Measurements from ENCODE around the gene DNAH14. TPM values are rescaled to one million over a fixed set of nuclear protein-coding genes. Genes with fewer than 3 reads are reported as not detected.

The DNAH14 gene
- total and polyA plus RNA-seq, 2 of the 8 experiments (the other 6 are each of a cell fraction or from before 2014, with no cell fraction given) = 8.4 to 40.7 TPM

DNA sequence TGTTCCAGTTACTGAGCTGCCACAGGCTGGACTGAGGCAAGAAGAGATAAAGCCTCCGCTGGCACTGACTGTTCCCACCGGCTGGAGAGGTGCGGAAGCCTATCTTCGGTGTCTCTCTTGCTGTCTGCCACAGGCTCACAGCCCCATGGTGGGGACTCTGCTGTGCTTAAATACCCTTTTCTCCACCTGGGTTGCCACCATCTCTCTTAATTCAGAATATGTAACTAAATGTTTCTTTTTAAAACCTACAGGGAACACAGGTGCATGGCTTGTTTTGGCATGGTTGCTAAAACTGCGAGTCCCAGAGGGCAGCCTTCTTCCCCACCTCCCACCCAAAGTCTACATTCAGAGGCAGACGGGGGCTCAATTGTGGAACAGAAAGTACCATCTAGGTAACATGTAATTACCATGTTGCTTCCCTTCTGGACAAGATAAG lies 506.5 kb downstream of the DNAH14 start:
- Histone ChIP-seq H2BK12ac (ENCODE audit: low read depth, low read length) (no peak overlapping the region), H3K4ac (replicated peaks; ENCODE audit: insufficient read length, low read depth, low read length) (no peak overlapping the region), H3K4me2 (ENCODE audit: insufficient read depth in 1 of 2, low read depth in 2 of 2, low read length in 2 of 2) (no peak overlapping the region; a peak in 1 of 4 replicates), H2BK15ac (ENCODE audit: low read length) (no peak overlapping the region), H3K23ac (ENCODE audit: insufficient read length) (no peak overlapping the region), H3K4me3 (ENCODE audit: extremely low read depth in 1 of 4, insufficient read depth in 2 of 4, low read depth in 3 of 4, low read length in 4 of 4) (no peak overlapping the region), H4K5ac (ENCODE audit: insufficient read length, low read depth, low read length) (no peak overlapping the region), H4K91ac (replicated peaks; ENCODE audit: insufficient read length, low read length) (no peak overlapping the region), H3K27me3 (replicated peaks in 1 of 4; ENCODE audit: control insufficient read depth in 3 of 4, extremely low read depth in 1 of 4, insufficient read depth in 3 of 4, low read length in 3 of 4) (no peaks in the 10 kb centered on the region), H2BK20ac (ENCODE audit: low read length) (no peak overlapping the region), H3K18ac (ENCODE audit: extremely low read depth, low read length) (no peak overlapping the region), H3K23me2 (ENCODE audit: low read depth, low read length) (no peaks in the 10 kb centered on the region), H3K79me1 (ENCODE audit: low read depth, low read length) (no peaks in the 10 kb centered on the region), H3K79me2 (ENCODE audit: control insufficient read depth in 1 of 2, insufficient read depth in 2 of 2, low read length in 2 of 2) (no peaks in the 10 kb centered on the region), H2BK120ac (replicated peaks; ENCODE audit: low read depth, low read length) (no peak overlapping the region), H3K4me1 (replicated peaks in 1 of 4; ENCODE audit: control insufficient read depth in 3 of 4, insufficient read depth in 4 of 4, low read length in 3 of 4) (no peaks in the 10 kb centered on the region), H2BK5ac (ENCODE audit: low read depth, low read length) (no peak overlapping the region), H2AFZ (ENCODE audit: low read length) (peak overlapping the region; percentile 46; the same call in 1 of the 2 replicates), H2AK5ac (ENCODE audit: low read depth, low read length) (no peak overlapping the region), H3K36me3 (ENCODE audit: control insufficient read depth in 2 of 4, insufficient read depth in 4 of 4, low read length in 3 of 4) (0 out of 8 replicates have a peak, but pooled peaks cover 0 to 5% (median 0%) of the 10 kb centered on the region in 4 experiments), H4K20me1 (replicated peaks in 1 of 2; ENCODE audit: control insufficient read depth in 1 of 2, insufficient read depth in 2 of 2, low read length in 2 of 2) (no peaks in the 10 kb centered on the region), H3K27ac (ENCODE audit: low read depth, low read length) (no peak overlapping the region), H3K9me3 (ENCODE audit: insufficient read depth in 2 of 2, low read depth in 1 of 2, low read length in 1 of 2) (peaks cover 0 to 7% of the 10 kb centered on the region in 2 experiments; a peak in 3 of 4 replicates), H3K56ac (replicated peaks; ENCODE audit: insufficient read length, low read depth, low read length) (no peak overlapping the region), H4K8ac (ENCODE audit: extremely low read depth, insufficient read depth, low read length) (no peak overlapping the region), H3K14ac (ENCODE audit: insufficient read length) (no peak overlapping the region), H3K9ac (replicated peaks in 1 of 4; ENCODE audit: extremely low read depth in 1 of 4, low read depth in 3 of 4, low read length in 3 of 4) (no peak overlapping the region)
- 76% methylated on average over 6 of the region's 6 CpGs; no CpG with 5 or more reads in 1 of the 2 experiments for WGBS, 2 experiments (ENCODE audit: extremely low coverage in 1 of 2, insufficient coverage in 1 of 2, insufficient read length in 1 of 2, insufficient replicate concordance in 2 of 2, low coverage in 1 of 2, low lambda C conversion rate in 2 of 2, missing lambda C conversion rate in 1 of 2)
- DNase-seq (ENCODE audit: low read depth in 1 of 2, low spot score in 2 of 2) (no peak), FAIRE-seq (no peak)
- ChIA-PET POLR2A (ENCODE audit: partially characterized antibody) (no interaction called here), CTCF (ENCODE audit: partially characterized antibody) (no interaction called here)
- TF ChIP-seq TCF12 (IDR thresholded peaks at IDR 0.05; ENCODE audit: low read depth, low read length) (no peak), JUN (IDR thresholded peaks at IDR 0.05; ENCODE audit: low read depth, low read length) (no peak), KDM1A (IDR thresholded peaks at IDR 0.05; ENCODE audit: borderline replicate concordance, low read length) (no peak), ASH2L (IDR thresholded peaks at IDR 0.05; ENCODE audit: low read length) (no peak), SRF (IDR thresholded peaks at IDR 0.05; ENCODE audit: low read depth, low read length) (no peak), CREB1 (IDR thresholded peaks at IDR 0.05) (no peak), BCL11A (IDR thresholded peaks at IDR 0.05; ENCODE audit: low read depth in 2 of 2, low read length in 2 of 2) (no peak)
- TF ChIP-seq, protein P1, sequence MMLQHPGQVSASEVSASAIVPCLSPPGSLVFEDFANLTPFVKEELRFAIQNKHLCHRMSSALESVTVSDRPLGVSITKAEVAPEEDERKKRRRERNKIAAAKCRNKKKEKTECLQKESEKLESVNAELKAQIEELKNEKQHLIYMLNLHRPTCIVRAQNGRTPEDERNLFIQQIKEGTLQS (IDR thresholded peaks at IDR 0.05; ENCODE audit: insufficient read depth, low read depth, low read length) = no peak

Data from H1 (cell line).